Gastroesophageal sphincter (tissue), 4 donors: ENCODE data around the gene STMN3. TPM values are rescaled to one million over a fixed set of nuclear protein-coding genes. Genes with fewer than 3 reads are reported as not detected.
"Not testable (repeated sequence)": the region's sequence is repeated elsewhere in the genome, so short reads cannot be mapped to it uniquely, and the experiment has no call there.

Experiments used
- ATAC-seq: fragments of 150-250 bp; one replicate; pipeline ENCODE4 v1.9.1; 2016; ENCODE audit warnings: mild to moderate bottlenecking, moderate library complexity
- H3K27ac ChIP-seq, 4 donors: fragments of 200-600 bp; sonication (generic) in 3 of 4; 1 replicate in 3 of 4; 2 replicates in 1 of 4; pipeline ENCODE4 v1.5.1; 2016 to 2019
- H3K27me3 ChIP-seq: fragments of 200-600 bp; sonication (generic); one replicate; pipeline ENCODE4 v1.5.1; 2019
- H3K36me3 ChIP-seq, 2 donors: fragments of 200-600 bp; sonication (generic); one replicate each; pipeline ENCODE4 v1.5.1; 2019; ENCODE audit warnings: control low read depth in 1 of 2
- H3K4me1 ChIP-seq, 3 donors: fragments of 200-600 bp; sonication (generic); 1 replicate in 2 of 3; 2 replicates in 1 of 3; pipeline ENCODE4 v1.5.1; 2016 to 2019; ENCODE audit warnings: control low read depth in 2 of 3
- H3K4me3 ChIP-seq, 2 donors: fragments of 200-600 bp; sonication (generic); one replicate each; pipeline ENCODE4 v1.5.1; 2019; ENCODE audit warnings: mild to moderate bottlenecking in 1 of 2, moderate library complexity in 1 of 2
- H3K9me3 ChIP-seq, 3 donors: fragments of 200-600 bp; sonication (generic); one replicate each; pipeline ENCODE4 v1.5.1; 2017 to 2019; ENCODE audit warnings: control low read depth in 2 of 3
- EP300 ChIP-seq: sonication (generic); formaldehyde crosslinking; IDR thresholded peaks from one replicate; pipeline ENCODE4 v1.6.1; 2017; ENCODE audit warnings: antibody characterized with exemption, mild to moderate bottlenecking
- POLR2A ChIP-seq, 2 donors: fragments of 450-650 bp; IDR thresholded peaks; one replicate each; pipeline ENCODE4 v1.6.1; 2017; ENCODE audit warnings: antibody characterized with exemption in 2 of 2, mild to moderate bottlenecking in 2 of 2, moderate library complexity in 1 of 2
- POLR2AphosphoS5 ChIP-seq: sonication (generic); formaldehyde crosslinking; IDR thresholded peaks from one replicate; pipeline ENCODE4 v1.6.1; 2017; ENCODE audit warnings: antibody characterized with exemption
- WGBS, 2 donors: methylation state at CpG; one replicate each; pipeline ENCODE4 v1.1.5; 2018; ENCODE audit warnings: low coverage in 1 of 2; 5-methylcytosine and 5-hydroxymethylcytosine counted together
- total RNA-seq, 4 donors: library from RNA; depleted of rRNA; stranded (reverse); fragments of >200 nt; gene quantifications; one replicate each; pipeline ENCODE4 v1.1.0, GENCODE V29; 2016
- TF ChIP-seq, protein P1 (sequence below), 4 experiments: fragments of 200-600 bp in 2 of 4; fragments of 450-650 bp in 2 of 4; sonication (generic) in 1 of 4; IDR thresholded peaks; one replicate each; pipeline ENCODE4 v1.5.1; 2017 to 2019; ENCODE audit warnings: antibody characterized with exemption in 4 of 4, mild to moderate bottlenecking in 2 of 4, moderate library complexity in 2 of 4

Gene STMN3
- total RNA-seq, 4 donors from 2014 or later = 13.7 to 31.6 (median 17.0) TPM

- peak overlapping the region; percentile 40 to 59 for H3K4me3 ChIP-seq
- H3K4me1 ChIP-seq = peaks cover 0 to 15% (median 3%) of the 10 kb centered on the region in 3 donors
- TF ChIP-seq EP300 = no peak
- TF ChIP-seq POLR2AphosphoS5 = no peak
- no peak for TF ChIP-seq POLR2A (IDR thresholded peaks at IDR 0.05)
- TF ChIP-seq, protein P1, sequence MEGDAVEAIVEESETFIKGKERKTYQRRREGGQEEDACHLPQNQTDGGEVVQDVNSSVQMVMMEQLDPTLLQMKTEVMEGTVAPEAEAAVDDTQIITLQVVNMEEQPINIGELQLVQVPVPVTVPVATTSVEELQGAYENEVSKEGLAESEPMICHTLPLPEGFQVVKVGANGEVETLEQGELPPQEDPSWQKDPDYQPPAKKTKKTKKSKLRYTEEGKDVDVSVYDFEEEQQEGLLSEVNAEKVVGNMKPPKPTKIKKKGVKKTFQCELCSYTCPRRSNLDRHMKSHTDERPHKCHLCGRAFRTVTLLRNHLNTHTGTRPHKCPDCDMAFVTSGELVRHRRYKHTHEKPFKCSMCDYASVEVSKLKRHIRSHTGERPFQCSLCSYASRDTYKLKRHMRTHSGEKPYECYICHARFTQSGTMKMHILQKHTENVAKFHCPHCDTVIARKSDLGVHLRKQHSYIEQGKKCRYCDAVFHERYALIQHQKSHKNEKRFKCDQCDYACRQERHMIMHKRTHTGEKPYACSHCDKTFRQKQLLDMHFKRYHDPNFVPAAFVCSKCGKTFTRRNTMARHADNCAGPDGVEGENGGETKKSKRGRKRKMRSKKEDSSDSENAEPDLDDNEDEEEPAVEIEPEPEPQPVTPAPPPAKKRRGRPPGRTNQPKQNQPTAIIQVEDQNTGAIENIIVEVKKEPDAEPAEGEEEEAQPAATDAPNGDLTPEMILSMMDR (IDR thresholded peaks at IDR 0.05) = no peak
- peak overlapping the region in 3 of 4 donors; percentile 60 to 86 (median 71) for H3K27ac ChIP-seq
- WGBS, 2 donors = 92% methylated on average over 5 of the region's 29 CpGs; no CpG with 5 or more reads in 1 of the 2 donors
- peak; percentile 5 for ATAC-seq
- no peaks in the 10 kb centered on the region for H3K9me3 ChIP-seq
- no peaks in the 10 kb centered on the region for H3K27me3 ChIP-seq
- no peaks in the 10 kb centered on the region for H3K36me3 ChIP-seq
Measured at GRCh38 chr20:63642527-63643247, 10.5 kb downstream of the STMN3 start.

DNA sequence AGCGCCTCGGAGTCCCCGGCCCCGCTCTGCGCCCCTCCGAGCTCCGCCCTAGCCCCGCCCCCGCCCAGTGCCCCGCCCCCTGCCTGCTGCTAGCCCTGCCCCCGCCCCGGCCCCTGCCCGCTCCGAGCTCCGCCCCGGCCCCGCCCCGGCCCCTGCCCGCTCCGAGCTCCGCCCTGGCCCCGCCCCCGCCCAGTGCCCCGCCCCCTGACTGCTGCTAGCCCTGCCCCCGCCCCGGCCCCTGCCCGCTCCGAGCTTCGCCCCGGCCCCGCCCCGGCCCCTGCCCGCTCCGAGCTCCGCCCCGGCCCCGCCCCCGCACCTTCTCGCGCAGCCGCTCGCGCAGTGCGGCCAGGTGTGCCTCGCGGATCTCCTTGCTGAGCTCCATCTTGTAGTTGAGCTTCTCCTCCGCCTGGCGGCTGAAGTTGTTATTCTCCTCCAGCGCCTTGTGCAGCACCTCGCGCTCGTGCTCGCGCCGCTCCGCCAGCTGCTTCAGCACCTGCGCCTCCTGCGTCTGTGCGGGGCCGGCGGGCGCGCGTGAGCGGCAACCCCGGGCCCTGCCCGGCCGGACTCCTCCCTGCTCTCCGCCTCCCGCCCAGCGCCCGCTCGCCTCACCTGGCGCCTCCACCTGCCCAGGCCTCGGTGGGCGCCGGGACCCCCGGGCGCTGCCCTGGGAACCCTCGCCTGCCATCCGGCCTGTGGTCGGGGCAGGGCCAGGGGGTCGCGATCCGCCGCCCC lies 11.3 kb downstream of the STMN3 start:
- no peaks in the 10 kb centered on the region for H3K27me3 ChIP-seq
- peak overlapping the region; percentile 40 to 59 for H3K4me3 ChIP-seq
- no peaks in the 10 kb centered on the region for H3K36me3 ChIP-seq
- peaks cover 0 to 15% (median 3%) of the 10 kb centered on the region in 3 donors for H3K4me1 ChIP-seq
- H3K9me3 ChIP-seq = no peaks in the 10 kb centered on the region
- H3K27ac ChIP-seq = peak overlapping the region in 3 of 4 donors; percentile 82 to 87 (median 86)
- TF ChIP-seq, protein P1 (IDR thresholded peaks at IDR 0.05) = peak in 3 of 4 experiments; percentile 44 to 62 (median 55)
- TF ChIP-seq POLR2AphosphoS5 = no peak
- no peak for TF ChIP-seq EP300
- 0 to 2% methylated on average over 8 to 23 of the region's 86 CpGs for WGBS, 2 donors
- ATAC-seq = peak; percentile 82

- 10% methylated on average over 4 of the region's 47 CpGs; no CpG with 5 or more reads in 1 of the 2 donors for WGBS, 2 donors
- peak; percentile 61 for ATAC-seq
- H3K4me3 ChIP-seq = peak overlapping the region; percentile 25 to 59
Measured at GRCh38 chr20:63641146-63641791, 12.0 kb downstream of the STMN3 start.

GRCh38 chr20:63640686-63641085 lies 12.5 kb downstream of the STMN3 start:
- ATAC-seq, H3K27me3 ChIP-seq, H3K36me3 ChIP-seq, H3K9me3 ChIP-seq: not testable (repeated sequence)
- Histone ChIP-seq H3K4me3 (peak overlapping the region in 1 of 2 donors; percentile 59), H3K4me1 (peaks cover 0 to 15% (median 3%) of the 10 kb centered on the region in 3 donors), H3K27ac (peak overlapping the region in 3 of 4 donors; percentile 10 to 52 (median 43))
- no CpG with 5 or more reads among the region's 17 CpGs for WGBS, 2 donors

More at GRCh38 chr20:63641146-63641791, 12.0 kb downstream of the STMN3 start:
- Histone ChIP-seq H3K4me1 (peaks cover 0 to 15% (median 3%) of the 10 kb centered on the region in 3 donors), H3K27ac (peak overlapping the region in 3 of 4 donors; percentile 82 to 87 (median 86)), H3K27me3 (no peaks in the 10 kb centered on the region), H3K36me3 (no peaks in the 10 kb centered on the region), H3K9me3 (no peaks in the 10 kb centered on the region)
- TF ChIP-seq POLR2AphosphoS5 (no peak), EP300 (no peak)

DNA sequence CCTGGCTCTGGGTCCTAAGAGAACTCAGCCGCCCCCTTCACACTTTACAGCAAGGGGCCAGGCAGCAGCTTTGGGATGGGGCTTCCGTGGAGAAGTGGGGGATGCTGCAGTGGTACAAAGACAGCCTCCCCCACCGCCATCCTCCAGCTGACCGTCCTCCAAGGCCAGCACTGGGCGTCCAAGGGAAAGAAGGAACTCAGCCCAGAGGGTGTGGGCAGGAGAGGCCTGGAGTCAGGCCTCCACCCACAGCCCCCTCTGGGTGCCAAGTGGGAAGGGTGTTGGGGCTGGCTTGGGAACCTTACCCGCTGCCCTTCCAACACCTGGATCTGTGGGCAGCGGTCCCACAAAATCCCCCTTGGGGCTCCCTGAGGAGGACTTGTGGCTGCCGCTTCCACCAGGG lies 13.1 kb downstream of the STMN3 start:
- Histone ChIP-seq H3K9me3 (no peaks in the 10 kb centered on the region), H3K27me3 (no peaks in the 10 kb centered on the region), H3K36me3 (no peaks in the 10 kb centered on the region), H3K4me3 (peak overlapping the region in 1 of 2 donors; percentile 59), H3K27ac (peak overlapping the region in 3 of 4 donors; percentile 43 to 60 (median 52)), H3K4me1 (peaks cover 0 to 15% (median 3%) of the 10 kb centered on the region in 3 donors)
- WGBS, 2 donors = no CpG with 5 or more reads among the region's 8 CpGs
- ATAC-seq = no peak
- no peak for TF ChIP-seq EP300
- TF ChIP-seq, protein P1 (IDR thresholded peaks at IDR 0.05) = no peak
- TF ChIP-seq POLR2AphosphoS5 = no peak
- TF ChIP-seq POLR2A (IDR thresholded peaks at IDR 0.05) = no peak
